Hematopoietic multipotent progenitor cell treated with erythropoietin and hydrocortisone succinate and interleukin-3 and kit ligand, for 8 days (in vitro differentiated cells): ENCODE data around the gene CCDC169.

Experiments used
- DNase-seq: peaks from one replicate; pipeline ENCODE4 v3.0.0-alpha.2; 2015

The CCDC169 gene

DNA sequence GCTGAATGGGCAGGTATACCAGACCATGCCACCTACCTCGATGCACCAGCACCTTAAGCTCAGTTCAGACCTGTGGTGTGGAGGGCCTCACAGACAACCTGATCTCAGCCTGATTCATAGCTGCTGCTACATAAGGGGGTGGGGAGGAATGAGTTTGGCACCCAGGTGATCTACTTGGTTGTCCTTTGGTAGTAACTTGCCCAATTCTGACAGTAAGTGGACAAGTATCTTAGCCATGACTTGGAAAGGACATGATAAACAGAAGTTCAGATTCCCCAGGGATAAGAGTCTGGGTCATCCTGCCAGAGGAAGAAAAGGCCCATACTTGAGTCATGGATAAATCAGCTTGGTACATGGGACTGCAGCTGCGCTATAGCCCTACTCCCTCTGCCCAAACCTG lies 54.9 kb downstream of the CCDC169 start:
- no peak for DNase-seq

DNA sequence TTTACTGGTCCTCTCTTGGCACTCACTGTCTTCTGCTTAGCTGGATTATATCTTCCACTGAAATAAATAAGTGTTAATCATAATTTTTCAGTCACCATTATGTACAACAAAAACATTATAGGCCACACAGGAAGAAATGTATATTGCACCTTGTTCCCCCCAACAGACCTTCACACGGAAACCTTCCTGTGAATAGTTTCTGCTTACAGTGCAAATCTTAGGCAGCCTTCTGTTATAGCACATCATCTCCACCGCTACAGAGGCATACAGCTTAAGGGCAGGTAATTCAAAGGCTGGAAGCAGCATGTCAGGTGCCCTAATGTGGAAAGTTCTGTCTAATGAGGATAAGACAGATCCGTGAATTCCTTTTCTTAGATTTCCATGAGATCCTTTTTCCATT lies 66.4 kb downstream of the CCDC169 start:
- no peak for DNase-seq

DNA sequence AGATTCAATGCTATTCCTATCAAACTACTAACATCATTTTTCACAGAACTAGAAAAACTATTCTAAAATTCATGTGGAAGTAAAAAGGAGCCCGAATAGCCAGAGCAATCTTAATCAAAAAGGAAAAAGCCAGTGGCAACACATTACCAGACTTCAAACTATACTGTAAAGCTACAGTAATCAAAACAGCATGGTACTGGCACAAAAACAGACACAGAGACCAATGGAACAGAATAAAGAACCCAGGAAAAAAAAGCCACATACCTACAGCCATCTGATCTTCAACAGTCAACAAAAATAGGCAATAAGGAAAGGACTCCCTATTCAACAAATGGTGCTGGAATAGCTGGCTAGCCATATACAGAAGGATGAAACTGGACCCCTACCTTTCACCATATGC lies 72.9 kb downstream of the CCDC169 start:
- no peak for DNase-seq

- DNase-seq = no peak
Observed at GRCh38 chr13:36219883-36220282, 77.7 kb downstream of the CCDC169 start.

GRCh38 chr13:36217456-36217855 lies 80.2 kb downstream of the CCDC169 start:
- DNase-seq = no peak

- no peak for DNase-seq
Observed at GRCh38 chr13:36214163-36214921, 83.3 kb downstream of the CCDC169 start, which contains the start of gene SOHLH2. Gene SOHLH2 (minus strand): TSS chr13:36214556. CDS start chr13:36214526, 30 bp downstream.

- DNase-seq = no peak
Observed at GRCh38 chr13:36212789-36213188, 84.8 kb downstream of the CCDC169 start.

DNA sequence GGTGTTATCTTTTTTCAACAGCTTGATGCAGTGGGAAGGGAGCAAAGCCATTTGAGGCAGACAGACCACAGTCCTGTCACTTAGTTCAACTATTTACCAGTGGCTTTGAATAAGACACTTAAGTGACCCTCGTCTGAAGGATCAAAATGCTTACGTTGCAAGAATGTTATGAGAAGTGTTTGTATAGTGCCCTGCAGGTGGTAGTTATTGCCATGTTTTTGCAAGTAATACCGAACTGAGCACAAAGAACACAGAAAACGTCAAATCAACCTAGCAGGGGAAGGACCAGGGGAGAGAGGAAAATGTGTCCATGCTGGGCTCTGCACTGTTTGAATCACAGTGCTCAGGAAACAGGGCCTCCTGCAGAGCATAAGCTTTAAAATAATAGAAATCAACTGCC lies 86.0 kb downstream of the CCDC169 start:
- DNase-seq = peak; percentile 6

DNA sequence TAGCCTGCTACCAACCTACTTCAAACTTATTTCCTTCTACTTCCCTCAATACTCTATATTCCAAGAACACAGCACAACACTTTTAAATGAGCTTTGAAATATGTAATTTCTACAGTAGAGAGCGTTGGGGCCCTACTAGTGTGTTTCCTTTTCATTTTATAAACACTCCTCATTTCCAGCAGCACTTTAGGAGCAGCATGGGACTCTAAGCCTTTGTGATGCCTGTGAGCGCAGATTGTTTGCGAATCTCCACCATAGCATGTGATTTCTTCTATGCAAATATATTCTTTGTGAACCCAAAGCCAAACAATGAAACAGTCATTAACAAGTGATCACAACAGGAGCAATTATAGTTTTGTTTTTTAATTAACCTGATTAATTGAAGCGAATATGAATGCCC lies 86.9 kb downstream of the CCDC169 start:
- no peak for DNase-seq

- DNase-seq = no peak
Observed at GRCh38 chr13:36207672-36208071, 89.9 kb downstream of the CCDC169 start.

DNA sequence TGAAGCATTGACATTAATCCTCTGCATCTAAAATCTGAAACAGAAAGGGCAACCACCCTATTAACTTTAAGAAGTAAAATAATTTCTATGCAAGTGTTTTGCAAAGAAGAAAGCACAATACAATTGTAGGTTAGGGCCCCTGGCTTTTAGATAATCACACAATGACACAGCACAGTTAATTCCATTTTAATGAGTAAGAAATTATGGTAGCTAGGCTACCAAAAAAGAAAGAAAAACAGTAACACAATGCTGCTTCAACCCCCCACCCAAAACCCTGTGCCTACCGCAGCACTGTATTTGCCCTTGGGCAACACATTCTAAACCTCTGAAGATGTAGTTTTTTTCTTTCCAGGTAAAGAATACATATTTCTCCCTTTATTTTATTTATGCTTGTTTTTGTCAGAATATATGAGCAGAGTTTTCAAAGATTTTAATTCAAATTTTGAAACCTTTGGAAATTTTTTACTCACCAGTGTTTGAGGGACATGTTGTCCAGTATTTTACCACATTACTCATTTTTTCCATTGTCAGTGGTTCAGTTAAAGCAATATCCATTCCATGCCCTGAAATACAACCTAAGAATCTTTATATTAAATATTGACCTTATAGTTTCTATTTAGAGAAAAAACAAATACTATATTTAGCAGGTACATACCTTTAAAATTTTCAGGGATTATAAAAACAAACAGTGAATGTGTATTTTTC lies 104.3 kb downstream of the CCDC169 start:
- DNase-seq = no peak

- no peak for DNase-seq
Observed at GRCh38 chr13:36192166-36192565, 105.4 kb downstream of the CCDC169 start.

GRCh38 chr13:36190771-36191170 lies 106.8 kb downstream of the CCDC169 start:
- DNase-seq = no peak

DNA sequence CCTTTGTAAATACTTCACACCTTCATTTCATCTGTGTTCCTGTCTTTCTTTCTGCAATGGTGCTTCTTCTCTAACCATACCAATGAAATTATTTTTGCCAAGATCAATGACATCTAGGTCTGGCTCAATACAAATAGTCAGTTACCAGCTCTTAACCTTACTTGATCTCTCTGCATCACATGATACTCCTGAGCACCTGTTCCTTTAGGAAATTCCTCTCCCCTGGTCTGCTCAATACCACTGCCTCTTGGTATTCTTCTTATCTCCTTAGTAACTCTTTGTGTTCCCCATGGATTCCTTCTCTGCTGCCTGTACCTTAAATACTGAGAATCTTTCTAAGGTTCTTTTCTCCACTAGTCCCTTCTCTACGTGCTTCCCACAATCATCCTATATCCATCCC lies 109.2 kb downstream of the CCDC169 start:
- no peak for DNase-seq

GRCh38 chr13:36183901-36184300 lies 113.7 kb downstream of the CCDC169 start:
- no peak for DNase-seq
